Endothelial cell of umbilical vein (primary cell): ENCODE measurements around the gene NUAK1. TPM values are rescaled to one million over a fixed set of nuclear protein-coding genes. Genes with fewer than 3 reads are reported as not detected.

Source experiments
- BruUV-seq: library from RNA; stranded (reverse); fragments of 400-500 nt; replicated peaks from 2 replicates; lab custom pipeline; 2021; lab: Mats Ljungman, UMichigan
- CTCF ChIA-PET: fragments of 300-600, 350-600 bp; sonication (Branson Sonifier 250); formaldehyde crosslinking; loops from one replicate; lab custom pipeline; 2021; ENCODE audit warnings: antibody characterized with exemption, inconsistent platforms; lab: Charles Lee
- POLR2A ChIA-PET: fragments of 300-600, 350-600 bp; sonication (Branson Sonifier 250); formaldehyde crosslinking; loops from one replicate; lab custom pipeline; 2021; ENCODE audit warnings: antibody characterized with exemption, inconsistent platforms; lab: Charles Lee
- DNase-seq: peaks from one replicate; pipeline ENCODE4 v3.0.0-alpha.2; 2011; ENCODE audit warnings: low read depth, low spot score
- FAIRE-seq: peaks from 2 replicates; lab custom pipeline; 2011; peaks lifted over from hg19 to GRCh38; lab: Jason Lieb, UNC
- H2AFZ ChIP-seq: 2 replicates; pipeline ENCODE4 v1.6.0; 2012; ENCODE audit warnings: low read depth, low read length, control low read depth, inconsistent platforms
- H3K27ac ChIP-seq: 2 replicates; pipeline ENCODE4 v1.5.1; 2011; ENCODE audit warnings: low read depth, mild to moderate bottlenecking, control low read depth, low read length, moderate library complexity; ENCODE audit not compliant: insufficient read depth
- H3K27me3 ChIP-seq, 2 experiments: 2 replicates each; pipeline versions ENCODE4 v1.6.0 to v1.6.1; 2011; ENCODE audit warnings: low read length in 2 of 2, mixed read lengths in 1 of 2; ENCODE audit not compliant: control insufficient read depth in 2 of 2, insufficient read depth in 2 of 2
- H3K36me3 ChIP-seq, 2 experiments: 2 replicates in 1 of 2; 3 replicates in 1 of 2; pipeline ENCODE4 v1.5.1; 2011; ENCODE audit warnings: low read length in 2 of 2, mild to moderate bottlenecking in 1 of 2, moderate library complexity in 1 of 2; ENCODE audit not compliant: control insufficient read depth in 2 of 2, insufficient read depth in 2 of 2; ENCODE audit errors: extremely low read depth in 1 of 2
- H3K4me1 ChIP-seq: 3 replicates; pipeline ENCODE4 v1.5.1; 2011; ENCODE audit warnings: mild to moderate bottlenecking, low read length; ENCODE audit not compliant: control insufficient read depth, insufficient read depth; ENCODE audit errors: extremely low read depth
- H3K4me2 ChIP-seq: 2 replicates; pipeline ENCODE4 v1.6.1; 2011; ENCODE audit warnings: low read length, control low read depth, mixed read lengths; ENCODE audit not compliant: insufficient read depth
- H3K4me3 ChIP-seq, 3 experiments: fragments of 200-600 bp in 1 of 3; sonication (generic), shearing (Covaris generic) in 1 of 3; replicated peaks in 1 of 3; 2 replicates each; pipeline ENCODE4 v1.5.1; 2011 to 2016; ENCODE audit warnings: control low read depth in 3 of 3, low read length in 3 of 3, mild to moderate bottlenecking in 2 of 3, inconsistent platforms in 1 of 3, low read depth in 1 of 3, moderate library complexity in 1 of 3; ENCODE audit not compliant: insufficient read depth in 1 of 3
- H3K79me2 ChIP-seq: 2 replicates; pipeline ENCODE4 v1.6.0; 2012; ENCODE audit warnings: low read length, inconsistent platforms; ENCODE audit not compliant: control insufficient read depth, insufficient read depth
- H3K9ac ChIP-seq: replicated peaks from 2 replicates; pipeline ENCODE3; 2011; ENCODE audit warnings: low read length, control low read depth; ENCODE audit not compliant: insufficient read depth; ENCODE audit errors: extremely low read depth
- H3K9me1 ChIP-seq: replicated peaks from 3 replicates; pipeline ENCODE4 v1.6.0; 2011; ENCODE audit warnings: mild to moderate bottlenecking, low read length; ENCODE audit not compliant: control insufficient read depth, insufficient read depth; ENCODE audit errors: extremely low read depth
- H3K9me3 ChIP-seq: replicated peaks from 2 replicates; pipeline ENCODE4 v1.5.1; 2012; ENCODE audit warnings: low read length, inconsistent platforms; ENCODE audit not compliant: control insufficient read depth, insufficient read depth
- H4K20me1 ChIP-seq: replicated peaks from 2 replicates; pipeline ENCODE3; 2011; ENCODE audit warnings: mild to moderate bottlenecking, low read length; ENCODE audit not compliant: control insufficient read depth, insufficient read depth; ENCODE audit errors: extremely low read depth
- EZH2 ChIP-seq: IDR thresholded peaks from 2 replicates; pipeline ENCODE4 v1.6.1; 2012; ENCODE audit warnings: borderline replicate concordance, low read depth, mild to moderate bottlenecking, moderate library complexity, low read length, inconsistent platforms; ENCODE audit not compliant: severe bottlenecking
- FOS ChIP-seq: IDR thresholded peaks from 2 replicates; pipeline ENCODE4 v1.6.1; 2011; ENCODE audit warnings: mild to moderate bottlenecking, low read length, moderate library complexity, borderline replicate concordance; ENCODE audit not compliant: insufficient read depth
- GATA2 ChIP-seq: IDR thresholded peaks from 2 replicates; pipeline ENCODE4 v1.7.0; 2011; ENCODE audit warnings: low read depth, mild to moderate bottlenecking, moderate library complexity, mixed read lengths, low read length; ENCODE audit not compliant: insufficient read length, insufficient read depth
- JUN ChIP-seq: IDR thresholded peaks from 2 replicates; pipeline ENCODE4 v1.6.1; 2011; ENCODE audit warnings: borderline replicate concordance, low read depth; ENCODE audit not compliant: insufficient read length, insufficient read depth
- MYC ChIP-seq: IDR thresholded peaks from one replicate; pipeline ENCODE4 v1.6.1; 2011; ENCODE audit warnings: mild to moderate bottlenecking, low read depth, low read length
- POLR2A ChIP-seq: IDR thresholded peaks from 2 replicates; pipeline ENCODE4 v1.6.1; 2012; ENCODE audit warnings: low read depth, mild to moderate bottlenecking, control low read depth, low read length
- POLR2AphosphoS5 ChIP-seq: IDR thresholded peaks from 2 replicates; pipeline ENCODE4 v1.6.1; 2012; ENCODE audit warnings: low read depth, mild to moderate bottlenecking, control low read depth, low read length, moderate library complexity; ENCODE audit not compliant: insufficient read depth
- dilution Hi-C: fragments of 300-500 bp; cut with MboI; formaldehyde crosslinking; loops from one replicate; pipeline ENCODE4 v1.15.0; 2019; ENCODE audit warnings: low sequenced_read_pairs; ENCODE audit not compliant: extremely low pct_ligation_motif_present
- intact Hi-C: fragments of 100-400 bp; cut with micrococcal nuclease; formaldehyde crosslinking; loops from one replicate; pipeline ENCODE4 v1.10.0; 2022
- polyA plus RNA-seq, 4 experiments: library from polyadenylated mRNA; depleted of rRNA in 3 of 4; stranded (reverse) in 3 of 4; unstranded in 1 of 4; fragments of >200 nt; gene quantifications; 2 replicates each; pipeline versions ENCODE4 v1.2.1 to v1.2.3, GENCODE V29; 2011 to 2012; ENCODE audit warnings: missing spikeins in 1 of 4
- total RNA-seq: library from RNA; stranded (reverse); gene quantifications from 2 replicates; pipeline ENCODE4 v1.2.3, GENCODE V29; 2021
- TF ChIP-seq, protein P1 (sequence below): IDR thresholded peaks from 2 replicates; pipeline ENCODE4 v1.6.1; 2011; ENCODE audit not compliant: insufficient read depth, insufficient read length
- TF ChIP-seq, protein P2 (sequence below), 2 donors: IDR thresholded peaks; 1 replicate in 1 of 2; 2 replicates in 1 of 2; pipeline ENCODE4 v1.5.1; 2011; ENCODE audit warnings: low read length in 2 of 2, mild to moderate bottlenecking in 2 of 2, moderate library complexity in 2 of 2, control low read depth in 1 of 2, inconsistent platforms in 1 of 2, low read depth in 1 of 2; ENCODE audit not compliant: insufficient read depth in 1 of 2; ENCODE audit errors: extremely low read depth in 1 of 2

The NUAK1 gene
- total and polyA plus RNA-seq, 2 donors (not counting 3 experiments of a cell fraction or from before 2014, with no cell fraction given), result 34.2 to 39.7 TPM

DNA sequence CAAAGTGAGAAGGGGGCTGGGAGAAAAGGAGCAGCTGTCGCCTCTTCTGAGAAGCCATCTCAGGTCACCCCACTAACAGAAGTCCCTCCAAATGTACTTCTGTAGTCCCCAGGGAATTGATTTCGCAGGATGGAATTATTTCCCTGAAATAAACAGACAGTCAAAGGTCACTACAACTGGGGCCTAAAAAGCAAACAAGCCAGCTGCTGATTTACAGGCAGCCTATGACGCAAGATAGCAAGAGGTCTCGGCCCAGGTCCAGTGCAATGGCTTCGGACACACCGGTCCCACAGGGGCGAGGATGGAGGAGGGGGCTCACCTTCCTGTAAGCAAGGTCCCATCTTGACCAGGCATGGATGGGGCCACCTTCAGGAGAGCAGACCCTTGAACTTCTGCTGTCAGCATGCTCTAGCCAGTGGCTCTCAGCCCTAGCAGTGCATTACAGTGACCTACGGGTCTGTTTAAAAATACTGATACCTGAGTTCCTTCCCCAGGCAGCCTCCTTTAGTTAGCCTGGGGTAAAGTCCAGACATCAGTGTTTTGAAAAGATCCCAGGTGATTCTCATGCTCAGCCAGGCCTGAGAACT lies 18.1 kb downstream of the NUAK1 start:
- Histone ChIP-seq H3K4me2 (no peak overlapping the region), H3K27ac (no peak overlapping the region), H3K9me1 (no peaks in the 10 kb centered on the region), H4K20me1 (peaks cover 4% of the 10 kb centered on the region), H3K4me1 (no peaks in the 10 kb centered on the region), H3K79me2 (peaks cover 26% of the 10 kb centered on the region), H3K9me3 (no peaks in the 10 kb centered on the region), H3K4me3 (no peak overlapping the region), H3K9ac (no peak overlapping the region), H3K36me3 (peaks cover 2 to 3% of the 10 kb centered on the region in 2 experiments), H3K27me3 (no peaks in the 10 kb centered on the region), H2AFZ (no peak overlapping the region)
- no TSS peak for BruUV-seq
- ChIA-PET CTCF (interaction anchor here (1.1 to 1.2 kb wide), 2 partner anchors 13 to 17 kb away, joined by 3 read pairs; no protein-coding TSS in a partner anchor), POLR2A (no interaction called here)
- DNase-seq (no peak), FAIRE-seq (no peak)
- intact Hi-C loops (no loop called here), dilution Hi-C loops (no loop called here)
- TF ChIP-seq EZH2, result no peak
- TF ChIP-seq POLR2A, result no peak
- no peak for TF ChIP-seq MYC
- TF ChIP-seq GATA2, result no peak
- TF ChIP-seq, protein P1, sequence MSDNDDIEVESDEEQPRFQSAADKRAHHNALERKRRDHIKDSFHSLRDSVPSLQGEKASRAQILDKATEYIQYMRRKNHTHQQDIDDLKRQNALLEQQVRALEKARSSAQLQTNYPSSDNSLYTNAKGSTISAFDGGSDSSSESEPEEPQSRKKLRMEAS, result no peak
- TF ChIP-seq, protein P2, sequence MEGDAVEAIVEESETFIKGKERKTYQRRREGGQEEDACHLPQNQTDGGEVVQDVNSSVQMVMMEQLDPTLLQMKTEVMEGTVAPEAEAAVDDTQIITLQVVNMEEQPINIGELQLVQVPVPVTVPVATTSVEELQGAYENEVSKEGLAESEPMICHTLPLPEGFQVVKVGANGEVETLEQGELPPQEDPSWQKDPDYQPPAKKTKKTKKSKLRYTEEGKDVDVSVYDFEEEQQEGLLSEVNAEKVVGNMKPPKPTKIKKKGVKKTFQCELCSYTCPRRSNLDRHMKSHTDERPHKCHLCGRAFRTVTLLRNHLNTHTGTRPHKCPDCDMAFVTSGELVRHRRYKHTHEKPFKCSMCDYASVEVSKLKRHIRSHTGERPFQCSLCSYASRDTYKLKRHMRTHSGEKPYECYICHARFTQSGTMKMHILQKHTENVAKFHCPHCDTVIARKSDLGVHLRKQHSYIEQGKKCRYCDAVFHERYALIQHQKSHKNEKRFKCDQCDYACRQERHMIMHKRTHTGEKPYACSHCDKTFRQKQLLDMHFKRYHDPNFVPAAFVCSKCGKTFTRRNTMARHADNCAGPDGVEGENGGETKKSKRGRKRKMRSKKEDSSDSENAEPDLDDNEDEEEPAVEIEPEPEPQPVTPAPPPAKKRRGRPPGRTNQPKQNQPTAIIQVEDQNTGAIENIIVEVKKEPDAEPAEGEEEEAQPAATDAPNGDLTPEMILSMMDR (IDR thresholded peaks at IDR 0.05; ENCODE audit: extremely low read depth in 1 of 2, insufficient read depth in 1 of 2, low read depth in 1 of 2, low read length in 2 of 2), result no peak
- no peak for TF ChIP-seq FOS
- no peak for TF ChIP-seq POLR2AphosphoS5
- no peak for TF ChIP-seq JUN
